Mammary epithelial cell (primary cell): ENCODE measurements around the gene ADAMTS1.

ENCODE experiments used
- EZH2 ChIP-seq: IDR thresholded peaks from 2 replicates; pipeline ENCODE4 v1.6.1; 2012; ENCODE audit warnings: low read length, inconsistent platforms, borderline replicate concordance
- TF ChIP-seq, protein P1 (sequence below), 2 donors: IDR thresholded peaks in 1 of 2; conservative IDR thresholded peaks in 1 of 2; 2 replicates each; pipeline ENCODE4 v1.5.1; 2011 to 2012; ENCODE audit warnings: inconsistent platforms in 2 of 2, low read length in 2 of 2, mild to moderate bottlenecking in 2 of 2, control low read depth in 1 of 2, low read depth in 1 of 2; ENCODE audit not compliant: insufficient read depth in 1 of 2; ENCODE audit errors: extremely low read depth in 1 of 2

DNA sequence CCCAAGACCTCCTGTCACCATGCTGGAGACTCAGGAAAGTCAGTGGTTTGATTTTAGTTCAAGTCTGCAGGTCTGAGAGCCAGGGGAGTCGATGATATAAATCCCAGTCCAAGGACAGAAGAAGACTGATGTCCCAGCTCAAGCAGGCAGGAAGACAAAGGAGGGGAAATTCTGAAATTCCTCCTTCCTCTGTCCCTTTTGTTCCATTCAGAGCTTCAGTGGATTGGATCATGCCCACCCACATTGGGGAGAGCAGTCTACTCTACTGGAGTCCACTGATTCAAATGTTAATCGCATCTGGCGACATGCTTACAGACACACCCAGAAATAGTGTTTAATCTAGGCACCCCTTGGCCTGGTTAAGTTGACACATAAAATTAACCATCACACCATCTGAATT lies 7.2 kb upstream of the ADAMTS1 start:
- TF ChIP-seq, protein P1, sequence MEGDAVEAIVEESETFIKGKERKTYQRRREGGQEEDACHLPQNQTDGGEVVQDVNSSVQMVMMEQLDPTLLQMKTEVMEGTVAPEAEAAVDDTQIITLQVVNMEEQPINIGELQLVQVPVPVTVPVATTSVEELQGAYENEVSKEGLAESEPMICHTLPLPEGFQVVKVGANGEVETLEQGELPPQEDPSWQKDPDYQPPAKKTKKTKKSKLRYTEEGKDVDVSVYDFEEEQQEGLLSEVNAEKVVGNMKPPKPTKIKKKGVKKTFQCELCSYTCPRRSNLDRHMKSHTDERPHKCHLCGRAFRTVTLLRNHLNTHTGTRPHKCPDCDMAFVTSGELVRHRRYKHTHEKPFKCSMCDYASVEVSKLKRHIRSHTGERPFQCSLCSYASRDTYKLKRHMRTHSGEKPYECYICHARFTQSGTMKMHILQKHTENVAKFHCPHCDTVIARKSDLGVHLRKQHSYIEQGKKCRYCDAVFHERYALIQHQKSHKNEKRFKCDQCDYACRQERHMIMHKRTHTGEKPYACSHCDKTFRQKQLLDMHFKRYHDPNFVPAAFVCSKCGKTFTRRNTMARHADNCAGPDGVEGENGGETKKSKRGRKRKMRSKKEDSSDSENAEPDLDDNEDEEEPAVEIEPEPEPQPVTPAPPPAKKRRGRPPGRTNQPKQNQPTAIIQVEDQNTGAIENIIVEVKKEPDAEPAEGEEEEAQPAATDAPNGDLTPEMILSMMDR (conservative IDR thresholded peaks at IDR 0.05 in 1 of 2, IDR thresholded peaks at IDR 0.05 in 1 of 2; ENCODE audit: extremely low read depth in 1 of 2, insufficient read depth in 1 of 2, low read depth in 1 of 2, low read length in 2 of 2), result no peak
- no peak for TF ChIP-seq EZH2
